Heart left ventricle (tissue), 11 donors: ENCODE data around the gene SIGLECL1. TPM values are rescaled to one million over a fixed set of nuclear protein-coding genes. Genes with fewer than 3 reads are reported as not detected.

Experiments used
- microRNA-seq, 4 donors: library from miRNA; unstranded; fragments of <30 nt; microRNA quantifications; one replicate each; pipeline versions ENCODE4 to v1.2.0, GENCODE V29; 2017 to 2020
- polyA plus RNA-seq, 2 donors: library from polyadenylated mRNA; stranded (reverse); fragments of 200-250 nt; gene quantifications; one replicate each; pipeline ENCODE4 v1.2.3, GENCODE V29; 2013
- total RNA-seq, 9 donors: library from RNA; depleted of rRNA in 2 of 9; stranded (reverse); fragments of >200 nt in 2 of 9; fragmentation: NEBNext Ultra II Directional in 3 of 9; extraction: Animal tissue kit (Norgen Biotek cat#: 25700) in 3 of 9; gene quantifications; one replicate each; pipeline versions ENCODE4 v1.1.0 to v1.2.4, GENCODE V29; 2016 to 2023
- donor health status: ischemic (EF 13 %, LVEDD 7.1; RV severe dilation, severe dysfunction).
- donor health status: healthy with polysubstance abuse.
- donor health status: DM: no; HTN: yes; CAD: no.
- donor health status: DM: no; HTN: no; CAD: no.
- donor health status: ischemic (EF 25% LVEDD 5.7; RV mildly dilated, moderate dysfunction).
- donor health status: healthy.
- donor health status: DM: yes; HTN: yes; CAD: no.
- donor health status: PGD.
- donor health status: nonischemic (EF 23%, LVEDD 6.1; RV moderate dilation, normal function).

Gene SIGLECL1
- total and polyA plus RNA-seq, 11 donors = not detected

Small RNA genes lying within 50 kb of the gene (microRNA-seq; reads per million reads assigned to microRNA genes)
- 0 reads per million in 4 donors for gene MIR8074

Other genes starting within 250 kb of the SIGLECL1 start
- gene KLK8, start 249.5 kb upstream of the SIGLECL1 start, total RNA-seq = 1 to 10 TPM in 1 of 9 donors, not detected in 8; 1.9 TPM
- not detected for gene KLK8, start 249.5 kb upstream of the SIGLECL1 start, polyA plus RNA-seq
- 1 to 10 TPM in 1 of 9 donors, under 1 TPM in 4, not detected in 4; 0.12 to 4.0 (median 0.37) TPM for gene KLK10, start 231.4 kb upstream of the SIGLECL1 start, total RNA-seq
- under 1 TPM in 1 of 2 donors, not detected in 1; 0.33 TPM for gene KLK10, start 231.4 kb upstream of the SIGLECL1 start, polyA plus RNA-seq
- gene KLK11, start 224.5 kb upstream of the SIGLECL1 start, total RNA-seq = 10 to 100 TPM in 1 of 9 donors, under 1 TPM in 1, not detected in 7; 0.32 to 19.1 TPM
- under 1 TPM; 0.35 to 0.42 TPM for gene KLK11, start 224.5 kb upstream of the SIGLECL1 start, polyA plus RNA-seq
- gene KLK12, start 216.1 kb upstream of the SIGLECL1 start, total RNA-seq = not detected
- gene KLK12, start 216.1 kb upstream of the SIGLECL1 start, polyA plus RNA-seq = not detected
- gene KLK13, start 186.0 kb upstream of the SIGLECL1 start, total RNA-seq = 1 to 10 TPM in 1 of 9 donors, not detected in 8; 2.2 TPM
- under 1 TPM in 1 of 2 donors, not detected in 1; 0.90 TPM for gene KLK13, start 186.0 kb upstream of the SIGLECL1 start, polyA plus RNA-seq
- gene KLK14, start 168.2 kb upstream of the SIGLECL1 start, total RNA-seq = under 1 TPM in 6 of 9 donors, not detected in 3; 0.23 to 0.64 (median 0.34) TPM
- under 1 TPM in 1 of 2 donors, not detected in 1; 0.17 TPM for gene KLK14, start 168.2 kb upstream of the SIGLECL1 start, polyA plus RNA-seq
- 10 to 100 TPM in 1 of 9 donors, 1 to 10 TPM in 8; 2.5 to 11.2 (median 4.2) TPM for gene CTU1, start 142.7 kb upstream of the SIGLECL1 start, total RNA-seq
- gene CTU1, start 142.7 kb upstream of the SIGLECL1 start, polyA plus RNA-seq = 1 to 10 TPM; 1.4 to 2.4 TPM
- 10 to 100 TPM in 1 of 9 donors, 1 to 10 TPM in 6, under 1 TPM in 2; 0.35 to 18.5 (median 1.7) TPM for gene SIGLEC9, start 126.2 kb upstream of the SIGLECL1 start, total RNA-seq
- gene SIGLEC9, start 126.2 kb upstream of the SIGLECL1 start, polyA plus RNA-seq = 1 to 10 TPM in 1 of 2 donors, under 1 TPM in 1; 0.27 to 2.0 TPM
- 1 to 10 TPM in 3 of 9 donors, under 1 TPM in 4, not detected in 2; 0.51 to 6.1 (median 0.63) TPM for gene SIGLEC7, start 108.8 kb upstream of the SIGLECL1 start, total RNA-seq
- gene SIGLEC7, start 108.8 kb upstream of the SIGLECL1 start, polyA plus RNA-seq = 1 to 10 TPM; 1.0 to 1.2 TPM
- 10 to 100 TPM in 2 of 9 donors, 1 to 10 TPM in 7; 1.1 to 46.6 (median 3.2) TPM for gene CD33, start 26.0 kb upstream of the SIGLECL1 start, total RNA-seq
- 1 to 10 TPM; 1.7 to 2.3 TPM for gene CD33, start 26.0 kb upstream of the SIGLECL1 start, polyA plus RNA-seq
- under 1 TPM in 1 of 9 donors, not detected in 8; 0.09 TPM for gene IGLON5, start 60.6 kb downstream of the SIGLECL1 start, total RNA-seq
- under 1 TPM in 1 of 2 donors, not detected in 1; 0.10 TPM for gene IGLON5, start 60.6 kb downstream of the SIGLECL1 start, polyA plus RNA-seq
- gene VSIG10L, start 91.1 kb downstream of the SIGLECL1 start, total RNA-seq = 1 to 10 TPM in 2 of 9 donors, under 1 TPM in 7; 0.40 to 1.2 (median 0.74) TPM
- 1 to 10 TPM; 1.2 to 1.7 TPM for gene VSIG10L, start 91.1 kb downstream of the SIGLECL1 start, polyA plus RNA-seq
- gene ETFB, start 115.3 kb downstream of the SIGLECL1 start, total RNA-seq = 100 to 1,000 TPM; 206 to 835 (median 280) TPM
- 100 to 1,000 TPM; 301 to 675 TPM for gene ETFB, start 115.3 kb downstream of the SIGLECL1 start, polyA plus RNA-seq
- gene CLDND2, start 117.9 kb downstream of the SIGLECL1 start, total RNA-seq = 1 to 10 TPM in 3 of 9 donors, under 1 TPM in 3, not detected in 3; 0.46 to 2.3 (median 0.92) TPM
- not detected for gene CLDND2, start 117.9 kb downstream of the SIGLECL1 start, polyA plus RNA-seq
- 10 to 100 TPM in 1 of 9 donors, 1 to 10 TPM in 6, not detected in 2; 1.0 to 31.2 (median 2.4) TPM for gene NKG7, start 121.6 kb downstream of the SIGLECL1 start, total RNA-seq
- 1 to 10 TPM; 1.0 to 2.9 TPM for gene NKG7, start 121.6 kb downstream of the SIGLECL1 start, polyA plus RNA-seq
- not detected for gene LIM2, start 136.9 kb downstream of the SIGLECL1 start, total RNA-seq
- gene LIM2, start 136.9 kb downstream of the SIGLECL1 start, polyA plus RNA-seq = not detected
- not detected for gene C19orf84, start 139.5 kb downstream of the SIGLECL1 start, total RNA-seq
- not detected for gene C19orf84, start 139.5 kb downstream of the SIGLECL1 start, polyA plus RNA-seq
- gene SIGLEC10, start 166.6 kb downstream of the SIGLECL1 start, total RNA-seq = 1 to 10 TPM in 4 of 9 donors, under 1 TPM in 5; 0.18 to 7.5 (median 0.58) TPM
- 1 to 10 TPM in 1 of 2 donors, under 1 TPM in 1; 0.08 to 1.7 TPM for gene SIGLEC10, start 166.6 kb downstream of the SIGLECL1 start, polyA plus RNA-seq
- under 1 TPM in 2 of 9 donors, not detected in 7; 0.12 to 0.48 TPM for gene SIGLEC8, start 207.4 kb downstream of the SIGLECL1 start, total RNA-seq
- gene SIGLEC8, start 207.4 kb downstream of the SIGLECL1 start, polyA plus RNA-seq = not detected
- not detected for gene CEACAM18, start 227.5 kb downstream of the SIGLECL1 start, total RNA-seq
- not detected for gene CEACAM18, start 227.5 kb downstream of the SIGLECL1 start, polyA plus RNA-seq